Adrenal gland (tissue), 5 donors: Measurements from ENCODE around the gene BTBD7.

ENCODE experiments used
- POLR2A ChIP-seq, 2 donors: fragments of 450-650 bp; IDR thresholded peaks; one replicate each; pipeline ENCODE4 v1.6.1; 2017; ENCODE audit warnings: antibody characterized with exemption in 2 of 2, mild to moderate bottlenecking in 2 of 2, moderate library complexity in 1 of 2
- TF ChIP-seq, protein P1 (sequence below), 6 experiments: fragments of 450-650 bp in 4 of 6; fragments of 200-600 bp in 2 of 6; sonication (generic) in 1 of 6; IDR thresholded peaks; 1 replicate in 5 of 6; 2 replicates in 1 of 6; pipeline versions ENCODE4 v1.5.1 to v1.8.0; 2016 to 2021; ENCODE audit warnings: antibody characterized with exemption in 6 of 6, mild to moderate bottlenecking in 2 of 6, moderate library complexity in 1 of 6
- donor health status: DM: no; HTN: no; CAD: no.

DNA sequence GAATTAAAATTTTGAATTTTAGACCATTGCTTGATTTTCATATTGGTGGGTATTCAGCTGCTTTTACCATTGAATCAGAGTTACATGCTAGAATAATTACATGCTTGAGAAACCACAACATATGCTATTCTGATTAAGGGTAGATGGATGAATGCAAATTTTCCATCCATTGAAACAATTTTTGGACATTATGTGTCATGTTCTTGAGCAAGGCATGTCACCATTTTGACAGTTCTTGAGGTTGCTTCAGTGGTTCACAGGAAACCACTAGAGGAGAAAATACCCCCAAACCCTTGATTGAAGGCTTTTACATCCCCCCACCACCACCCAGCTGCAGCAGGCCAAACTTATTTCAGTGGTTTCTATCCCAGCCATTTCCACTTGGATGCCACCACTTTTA lies 112.3 kb downstream of the BTBD7 start:
- no peak for TF ChIP-seq POLR2A (IDR thresholded peaks at IDR 0.05)
- TF ChIP-seq, protein P1, sequence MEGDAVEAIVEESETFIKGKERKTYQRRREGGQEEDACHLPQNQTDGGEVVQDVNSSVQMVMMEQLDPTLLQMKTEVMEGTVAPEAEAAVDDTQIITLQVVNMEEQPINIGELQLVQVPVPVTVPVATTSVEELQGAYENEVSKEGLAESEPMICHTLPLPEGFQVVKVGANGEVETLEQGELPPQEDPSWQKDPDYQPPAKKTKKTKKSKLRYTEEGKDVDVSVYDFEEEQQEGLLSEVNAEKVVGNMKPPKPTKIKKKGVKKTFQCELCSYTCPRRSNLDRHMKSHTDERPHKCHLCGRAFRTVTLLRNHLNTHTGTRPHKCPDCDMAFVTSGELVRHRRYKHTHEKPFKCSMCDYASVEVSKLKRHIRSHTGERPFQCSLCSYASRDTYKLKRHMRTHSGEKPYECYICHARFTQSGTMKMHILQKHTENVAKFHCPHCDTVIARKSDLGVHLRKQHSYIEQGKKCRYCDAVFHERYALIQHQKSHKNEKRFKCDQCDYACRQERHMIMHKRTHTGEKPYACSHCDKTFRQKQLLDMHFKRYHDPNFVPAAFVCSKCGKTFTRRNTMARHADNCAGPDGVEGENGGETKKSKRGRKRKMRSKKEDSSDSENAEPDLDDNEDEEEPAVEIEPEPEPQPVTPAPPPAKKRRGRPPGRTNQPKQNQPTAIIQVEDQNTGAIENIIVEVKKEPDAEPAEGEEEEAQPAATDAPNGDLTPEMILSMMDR (IDR thresholded peaks at IDR 0.05): no peak
